Measurements from ENCODE around the gene AZIN2.

DNA sequence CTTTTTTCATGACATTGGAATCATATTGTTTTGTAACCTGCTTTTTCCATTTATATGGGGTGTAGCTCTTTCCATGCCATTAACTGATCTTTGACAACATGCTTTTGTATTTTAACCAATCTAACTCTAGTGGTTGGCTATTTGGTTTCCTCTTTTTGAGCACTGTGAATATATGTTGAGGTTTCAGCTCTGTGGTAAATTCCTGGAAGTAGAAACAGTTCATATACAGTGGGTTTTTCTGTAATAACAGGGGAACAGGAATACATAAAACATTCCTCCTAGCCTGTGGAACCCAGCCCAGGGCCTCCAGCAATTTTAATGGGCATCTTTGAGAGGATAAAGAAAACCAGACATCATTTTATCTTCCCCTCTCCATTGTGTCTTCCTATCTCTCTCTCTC is 17.4 kb downstream of the AZIN2 start:
- no peak for TF ChIP-seq CTCF (IDR thresholded peaks at IDR 0.05)
- TF ChIP-seq POLR2A (IDR thresholded peaks at IDR 0.05), result no peak
- no peak for TF ChIP-seq POLR2AphosphoS5 (IDR thresholded peaks at IDR 0.05)
